DLD1 (cell line): ENCODE data around the gene SLC38A7.
"Not testable (repeated sequence)": the region's sequence is repeated elsewhere in the genome, so short reads cannot be mapped to it uniquely, and the experiment has no call there.

Experiments
- in situ Hi-C: cut with HindIII; loops from 2 replicates; pipeline ENCODE4 v1.10.0; 2017; ENCODE audit warnings: low sequenced_read_pairs

The SLC38A7 gene

DNA sequence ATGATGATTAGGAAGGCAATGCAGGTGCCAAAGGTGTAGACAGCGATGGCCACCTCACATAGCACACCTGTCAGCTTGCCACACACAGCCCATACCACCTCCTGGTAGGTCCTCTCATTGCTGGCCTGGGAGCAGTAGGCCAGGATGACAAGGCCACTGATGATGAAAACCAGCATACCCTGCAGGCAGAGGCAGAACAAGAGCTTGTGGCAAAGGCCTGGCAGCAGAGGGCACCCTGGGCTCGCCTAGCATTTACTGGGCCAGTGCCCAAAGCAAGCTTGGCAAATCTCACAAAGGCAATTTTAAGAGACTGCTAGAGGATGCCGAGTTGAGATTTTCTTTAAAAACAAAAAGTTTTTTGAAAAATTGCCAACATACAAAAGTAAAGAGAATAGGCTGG is 5.9 kb downstream of the SLC38A7 start:
- in situ Hi-C loops, result no loop called here

DNA sequence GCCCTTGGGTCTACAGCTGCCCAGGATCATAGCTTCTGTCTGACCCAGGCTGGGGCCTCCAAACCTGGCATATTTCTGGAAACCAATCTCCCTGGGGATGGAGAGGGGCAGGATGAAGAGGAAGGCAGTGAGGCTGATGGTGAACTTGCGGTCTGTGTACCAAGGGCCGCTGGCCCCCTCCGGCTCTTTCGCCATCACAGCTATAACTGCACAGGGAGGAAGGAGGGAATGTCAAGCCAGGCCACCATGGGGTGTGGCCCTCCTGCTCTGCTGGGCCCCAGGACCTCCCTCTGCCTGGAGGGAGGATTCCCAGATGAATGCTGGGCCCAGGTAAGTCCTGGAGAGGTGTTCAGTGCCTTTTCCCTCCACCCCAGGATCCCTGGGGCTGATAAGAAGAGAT is 6.3 kb downstream of the SLC38A7 start:
- in situ Hi-C loops, result no loop called here

DNA sequence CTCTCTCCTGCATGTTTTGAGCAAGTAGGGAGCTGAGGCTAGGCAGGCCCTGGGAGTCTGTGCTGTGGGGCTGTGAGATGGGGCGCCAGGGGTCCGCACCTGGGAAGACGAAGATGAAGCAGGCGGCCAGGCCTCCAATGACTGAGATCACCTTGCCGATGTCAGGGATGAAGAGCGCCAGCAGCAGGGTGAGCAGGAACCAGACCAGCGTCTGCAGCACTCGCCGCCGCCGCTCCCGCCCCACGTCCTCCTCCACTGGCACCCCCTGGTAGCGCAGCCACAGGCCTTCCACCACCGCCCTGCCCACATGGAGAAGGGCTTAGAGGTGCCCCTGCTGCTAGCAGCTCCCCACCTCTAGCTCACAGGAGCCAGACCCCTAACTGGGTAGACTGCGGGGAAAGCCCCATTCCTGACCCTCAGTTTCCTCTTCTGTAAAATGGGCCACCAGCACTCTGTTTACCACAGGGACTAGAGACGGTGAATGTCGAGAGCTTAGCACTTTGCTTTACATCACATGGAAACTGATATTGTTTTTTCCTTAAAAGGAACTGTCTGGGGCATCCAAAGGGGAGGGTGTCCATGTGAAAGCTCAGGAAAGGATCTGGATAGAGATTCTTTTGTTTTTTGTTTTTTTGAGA is 13.5 kb downstream of the SLC38A7 start:
- in situ Hi-C loops, result no loop called here

DNA sequence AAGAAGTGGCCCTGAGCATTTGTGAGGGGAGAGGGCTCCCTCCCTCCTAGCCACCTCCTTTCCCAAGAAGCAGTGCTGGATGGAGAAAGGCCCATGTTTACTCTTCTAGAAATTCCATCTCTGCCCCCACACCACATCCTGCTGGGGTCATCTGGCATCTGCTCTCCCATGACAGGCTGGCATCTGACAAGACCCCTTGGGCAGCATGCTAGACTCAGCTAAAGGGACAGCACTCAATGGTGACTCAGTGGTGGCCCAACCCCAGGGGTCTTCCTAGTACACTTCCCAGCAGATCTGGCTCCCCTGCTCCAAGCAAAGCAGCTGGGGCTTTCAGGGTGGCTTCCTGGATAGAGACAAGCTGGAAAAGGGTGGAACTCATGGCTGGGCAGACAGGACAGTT is 14.4 kb downstream of the SLC38A7 start:
- in situ Hi-C loops, result no loop called here

DNA sequence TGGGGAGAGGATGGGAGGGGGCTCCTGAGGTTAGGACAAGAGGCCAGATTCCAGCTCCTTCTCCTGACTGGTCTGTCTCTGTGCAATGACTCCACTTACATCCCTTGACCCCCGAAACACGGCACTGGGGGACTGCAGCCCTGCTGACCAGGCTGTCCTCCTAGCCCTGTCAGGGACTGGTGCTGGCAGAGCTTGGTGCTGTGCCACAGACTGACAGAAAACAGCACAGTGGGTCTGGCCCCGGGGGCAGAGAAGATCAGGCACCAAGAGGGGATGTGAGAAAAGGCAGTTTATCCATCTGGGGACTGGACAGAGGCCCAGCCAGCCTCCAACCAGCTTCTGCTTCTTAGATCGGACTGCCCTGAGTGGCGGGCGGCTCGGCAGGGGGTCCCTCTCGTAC is 19.4 kb downstream of the SLC38A7 start:
- in situ Hi-C loops, result no loop called here

DNA sequence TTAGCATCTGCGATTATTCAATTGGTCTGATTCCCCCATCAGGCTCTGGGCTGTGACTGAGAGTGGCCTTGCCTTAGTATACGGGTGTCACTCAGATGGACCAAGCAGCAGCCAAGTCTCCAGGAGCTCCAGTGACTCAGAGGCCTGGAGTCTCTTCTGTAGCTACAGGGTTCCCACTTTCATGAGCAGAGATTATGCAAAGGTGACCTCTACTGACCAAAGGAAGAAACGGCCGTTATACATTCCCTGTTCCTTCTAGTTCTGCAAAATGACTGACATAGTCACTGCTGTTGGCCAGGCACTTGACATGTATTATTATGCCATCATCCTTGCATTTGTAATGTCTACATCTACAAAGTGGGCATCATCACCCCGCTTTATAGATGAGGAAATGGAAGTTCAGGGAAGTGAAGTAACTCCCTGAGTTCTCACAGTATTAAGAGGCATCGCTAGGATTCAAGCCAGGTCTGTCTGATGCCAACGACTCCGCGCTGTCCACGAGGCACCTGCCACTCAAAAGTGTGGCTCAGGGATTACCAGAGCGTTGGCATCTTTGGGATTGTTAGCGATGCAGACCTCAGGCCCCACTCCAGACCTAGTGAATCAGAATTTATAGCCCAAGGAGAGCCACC is 23.3 kb downstream of the SLC38A7 start:
- in situ Hi-C loops, result no loop called here

DNA sequence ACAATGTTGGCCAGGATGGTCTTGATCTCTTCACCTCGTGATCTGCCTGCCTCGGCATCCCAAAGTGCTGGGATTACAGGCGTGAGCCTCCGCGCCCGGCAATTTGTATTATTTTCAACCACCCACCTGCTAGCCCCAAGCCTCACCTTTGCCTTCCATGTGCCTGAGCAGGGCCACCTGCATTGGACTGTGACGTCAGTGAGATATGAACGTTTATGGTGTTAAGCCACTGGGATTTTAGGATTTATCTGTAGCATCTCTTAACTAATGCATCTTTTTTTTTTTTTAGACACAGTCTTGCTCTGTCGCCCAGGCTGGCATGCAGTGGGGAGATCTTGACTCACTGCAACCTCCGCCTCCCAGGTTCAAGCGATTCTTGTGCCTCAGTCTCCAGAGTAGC is 24.7 kb downstream of the SLC38A7 start:
- in situ Hi-C loops, result not testable (repeated sequence)

DNA sequence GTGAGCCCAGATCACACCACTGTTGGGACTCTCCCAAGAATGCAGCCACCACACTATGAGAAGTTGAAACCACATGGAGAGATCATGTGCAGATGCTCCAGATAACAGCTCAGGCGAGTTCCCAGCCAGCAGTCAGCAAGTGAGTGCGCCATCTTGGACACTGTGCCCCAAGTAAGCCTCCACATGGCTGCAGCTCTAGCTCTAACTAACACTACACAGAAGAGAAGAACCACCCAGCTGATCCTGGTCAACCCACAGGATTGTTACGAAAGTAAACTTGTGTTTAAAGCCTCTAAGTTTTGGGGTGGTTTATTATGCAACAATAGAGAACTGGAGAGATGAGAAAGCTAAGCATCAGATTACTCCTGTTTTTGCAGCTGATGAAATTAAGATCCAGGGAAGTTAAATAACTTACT is 25.8 kb downstream of the SLC38A7 start:
- in situ Hi-C loops, result no loop called here

DNA sequence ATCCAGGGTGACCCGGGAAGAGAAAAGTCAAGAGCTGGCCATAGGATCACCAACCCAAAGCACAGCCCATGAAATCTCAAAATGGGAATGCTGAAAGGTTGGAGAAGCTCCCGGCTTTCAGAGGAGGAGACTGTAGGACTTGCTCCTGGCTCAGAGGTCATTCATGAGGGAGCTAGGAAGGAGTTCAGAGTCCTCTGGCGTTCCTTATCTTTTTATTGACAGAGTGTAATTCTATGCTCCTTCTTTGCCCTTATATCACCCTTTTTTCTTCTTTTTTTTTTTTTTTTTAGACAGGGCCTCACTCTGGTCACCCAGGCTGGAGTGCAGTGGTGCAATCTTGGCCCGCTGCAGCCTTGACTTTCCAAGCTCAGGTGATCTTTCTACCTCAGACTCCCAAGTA is 27.7 kb downstream of the SLC38A7 start:
- in situ Hi-C loops, result no loop called here

DNA sequence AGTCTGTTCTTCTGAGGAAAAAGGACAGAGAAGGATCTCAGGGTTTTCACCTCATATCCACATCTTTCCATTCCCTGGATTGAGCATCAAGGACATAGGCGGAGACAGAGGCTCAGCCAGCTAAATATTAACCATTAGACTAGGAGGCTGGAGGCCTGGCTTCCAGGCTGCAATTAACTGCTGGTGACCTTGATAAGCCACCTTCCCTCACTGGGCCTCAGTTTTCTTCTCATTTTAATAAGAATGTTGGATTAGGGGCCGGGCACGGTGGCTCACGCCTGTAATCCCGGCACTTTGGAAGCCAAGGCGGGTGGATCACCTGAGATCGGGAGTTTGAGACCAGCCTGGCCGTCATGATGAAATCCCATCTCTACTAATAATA is 29.4 kb downstream of the SLC38A7 start:
- in situ Hi-C loops, result no loop called here

DNA sequence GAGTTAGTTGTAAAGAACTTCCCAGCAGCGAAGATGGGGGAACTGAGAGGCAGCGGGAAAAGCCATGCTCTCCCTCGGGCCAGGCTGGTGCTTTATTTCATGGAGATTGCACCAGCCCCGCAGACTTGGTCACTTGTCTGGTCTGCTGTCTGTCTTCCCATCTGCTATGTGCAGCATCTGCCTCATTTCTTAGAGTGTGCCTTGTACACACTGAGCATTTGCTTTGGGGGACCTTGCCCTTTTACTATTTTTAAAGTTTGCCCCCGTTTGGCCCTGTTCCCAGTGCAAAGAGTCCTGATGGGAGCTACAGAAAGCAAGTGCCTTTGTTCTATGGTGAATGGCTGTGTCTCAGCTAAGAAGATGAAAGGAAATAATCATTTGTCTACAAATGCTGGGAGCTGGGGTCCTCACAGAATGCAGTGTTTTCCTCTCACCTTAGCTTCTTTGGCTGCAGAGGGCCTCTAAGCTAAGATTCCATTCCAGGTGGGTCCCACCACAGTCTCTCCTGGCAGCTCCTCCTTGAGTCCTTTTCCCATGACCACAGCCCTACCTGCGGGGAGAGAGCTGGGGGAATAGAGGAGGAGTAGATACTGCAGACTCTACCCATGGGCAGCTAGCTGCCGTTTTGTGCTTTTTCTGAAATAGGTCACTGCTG is 29.9 kb downstream of the SLC38A7 start:
- in situ Hi-C loops, result no loop called here

DNA sequence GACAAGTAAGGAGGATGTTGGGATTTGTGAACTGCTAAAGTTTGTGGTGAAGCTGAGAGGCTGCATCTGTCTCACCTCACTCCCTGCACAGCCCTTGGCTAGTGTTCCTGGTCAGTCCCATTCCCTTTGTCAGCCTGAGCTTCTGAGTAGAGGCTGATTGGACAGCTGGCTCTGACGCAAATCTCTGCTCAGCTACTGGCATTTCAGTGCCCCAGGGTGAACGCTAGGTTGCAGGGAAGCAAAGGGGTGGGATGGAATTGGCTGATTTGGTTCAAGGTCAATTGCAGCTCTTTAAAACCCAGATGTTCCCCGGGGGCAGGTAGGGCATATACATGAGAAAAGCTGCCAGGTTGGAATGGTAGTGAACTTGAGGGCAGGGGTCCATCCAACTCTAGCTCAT is 31.8 kb downstream of the SLC38A7 start:
- in situ Hi-C loops, result no loop called here

DNA sequence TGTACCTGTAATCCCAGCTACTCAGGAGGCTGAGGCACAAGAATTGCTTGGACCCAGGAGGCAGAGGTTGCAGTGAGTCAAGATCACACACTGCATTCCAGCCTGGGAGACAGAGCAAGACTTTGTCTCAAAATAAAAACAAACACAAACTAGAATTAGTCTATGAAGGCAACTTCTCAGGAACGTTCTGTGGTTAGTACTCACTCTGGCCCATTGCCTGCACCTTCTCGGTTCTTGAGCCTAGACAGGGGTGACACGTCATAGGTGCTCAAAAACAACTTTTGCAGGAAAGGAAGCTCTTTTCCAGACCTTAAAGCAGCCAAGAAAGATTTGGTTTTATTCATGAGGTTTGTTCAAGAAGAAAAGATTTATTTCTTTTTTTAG is 32.6 kb downstream of the SLC38A7 start:
- in situ Hi-C loops, result no loop called here

DNA sequence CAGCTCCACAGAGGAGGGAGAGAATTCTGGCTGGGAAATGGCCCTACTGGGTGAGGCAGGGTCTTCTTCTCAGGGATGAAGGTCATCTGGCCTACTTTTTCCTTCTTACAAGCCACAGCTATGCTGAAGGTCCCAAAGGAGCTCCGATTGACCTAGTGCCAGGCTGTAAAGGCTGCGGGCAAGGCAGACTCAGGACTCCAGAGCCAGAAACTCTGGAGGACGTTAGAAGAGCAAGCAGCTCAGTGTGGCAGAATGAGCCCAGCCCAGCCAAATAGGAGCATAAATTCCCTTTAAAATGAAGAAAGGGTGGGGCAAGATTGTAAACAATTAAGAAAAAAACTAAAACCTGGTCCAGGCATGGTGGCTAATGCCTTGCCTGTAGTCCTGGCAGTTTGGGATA is 34.9 kb downstream of the SLC38A7 start:
- in situ Hi-C loops, result no loop called here

DNA sequence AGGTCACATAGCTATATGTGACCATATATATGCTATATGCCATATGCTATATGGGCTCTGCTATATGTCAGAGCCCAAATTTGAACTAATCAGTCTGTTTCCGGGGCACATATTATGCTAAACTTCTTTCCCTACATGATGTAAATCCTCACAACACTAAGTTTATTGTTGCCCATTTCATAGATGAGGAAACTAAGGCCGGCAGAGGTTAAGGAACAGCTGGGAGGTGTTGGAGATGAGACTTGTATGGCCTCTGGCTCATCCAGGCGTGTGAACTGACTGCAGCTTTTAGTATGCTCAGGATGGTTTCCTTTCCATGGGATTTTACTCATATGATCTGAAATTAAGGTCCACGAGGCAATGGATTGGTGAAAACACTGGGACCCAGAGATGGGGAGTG is 37.5 kb downstream of the SLC38A7 start:
- in situ Hi-C loops, result no loop called here

DNA sequence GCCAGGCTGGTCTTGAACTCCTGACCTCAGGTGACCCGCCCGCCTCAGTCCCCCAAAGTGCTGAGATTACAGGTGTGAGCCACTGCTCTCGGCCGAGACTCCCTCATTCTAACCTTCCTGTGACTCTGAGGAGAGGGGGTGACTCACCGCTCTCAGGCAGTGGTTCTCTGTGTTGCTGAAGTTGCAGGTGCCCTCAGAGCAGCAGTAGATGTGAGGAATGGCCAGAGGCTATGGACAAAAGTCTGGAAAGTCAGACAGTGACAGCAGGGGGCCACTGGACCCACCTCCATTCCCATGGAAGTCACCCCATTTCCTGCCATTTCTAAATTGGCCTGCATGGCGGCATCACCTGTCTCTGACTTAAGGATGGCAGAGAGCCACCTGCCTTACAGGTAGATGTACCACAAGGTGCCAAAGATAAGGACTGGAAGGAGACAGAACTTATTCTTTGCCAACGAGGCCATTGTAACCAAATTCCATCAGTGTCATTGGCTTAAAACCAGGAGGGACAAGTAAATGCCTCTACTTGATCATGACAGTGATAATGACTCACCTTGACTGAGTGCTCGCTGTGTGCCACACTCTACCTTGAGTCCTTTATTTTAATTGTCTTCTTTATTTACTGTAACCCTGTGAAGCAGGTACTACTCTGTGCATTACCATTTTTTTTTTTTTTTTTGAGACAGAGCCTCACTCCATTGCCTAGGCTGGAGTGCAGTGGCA is 39.6 kb downstream of the SLC38A7 start:
- in situ Hi-C loops, result no loop called here

DNA sequence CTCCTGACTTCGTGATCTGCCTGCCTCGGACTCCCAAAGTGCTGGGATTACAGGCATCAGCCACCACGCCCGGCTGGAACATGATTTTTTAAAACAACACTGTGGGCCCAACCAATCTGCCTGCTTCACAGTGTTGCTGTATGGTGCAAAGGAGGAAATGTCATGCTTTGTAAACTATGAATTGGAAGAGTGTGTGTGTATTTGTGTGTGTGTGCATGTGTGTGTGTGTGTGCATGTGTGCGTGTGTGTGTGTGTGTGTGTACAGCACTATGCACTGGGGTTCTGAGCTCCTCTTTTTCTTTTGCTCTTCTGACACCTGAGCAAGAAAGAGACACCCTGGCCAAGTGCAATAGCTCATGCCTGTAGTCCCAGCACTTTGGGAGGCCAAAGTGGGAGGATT is 40.5 kb downstream of the SLC38A7 start:
- in situ Hi-C loops, result no loop called here

DNA sequence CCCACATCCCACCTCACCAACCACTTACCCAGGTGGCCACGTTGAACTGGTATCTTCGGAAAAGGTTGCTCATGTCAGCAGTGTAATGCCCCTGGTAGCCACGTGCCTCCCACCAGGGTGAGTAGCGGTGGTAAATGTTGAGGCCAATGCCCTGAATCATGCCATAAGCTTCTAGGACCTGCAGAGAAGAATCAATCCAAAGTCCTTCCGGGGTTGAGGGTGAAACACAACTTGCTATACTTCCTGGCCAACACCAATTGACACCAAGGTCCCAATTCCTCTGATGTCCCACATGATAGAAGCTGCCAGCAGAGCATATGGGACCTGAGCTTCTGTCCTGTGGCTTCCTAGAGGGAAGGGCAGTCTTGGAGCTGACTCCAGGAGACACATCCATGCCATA is 43.6 kb downstream of the SLC38A7 start:
- in situ Hi-C loops, result no loop called here

DNA sequence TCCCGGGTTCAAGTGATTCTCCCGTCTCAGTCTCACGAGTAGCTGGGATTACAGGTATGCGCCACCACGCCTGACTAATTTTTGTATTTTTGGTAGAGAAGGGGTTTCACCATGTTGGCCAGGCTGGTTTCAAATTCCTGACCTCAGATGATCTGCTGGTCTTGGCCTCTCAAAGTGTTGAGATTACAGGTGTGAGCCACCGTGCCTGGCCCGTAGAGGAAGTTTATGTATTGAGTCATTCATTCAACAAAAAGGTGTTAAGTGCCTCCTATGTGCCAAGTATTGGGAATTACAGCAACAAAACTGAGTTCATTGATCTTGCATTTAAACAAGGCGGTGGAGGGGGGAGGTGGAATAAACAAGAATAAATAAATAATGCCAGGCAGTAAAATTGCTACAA is 44.7 kb downstream of the SLC38A7 start:
- in situ Hi-C loops, result no loop called here

DNA sequence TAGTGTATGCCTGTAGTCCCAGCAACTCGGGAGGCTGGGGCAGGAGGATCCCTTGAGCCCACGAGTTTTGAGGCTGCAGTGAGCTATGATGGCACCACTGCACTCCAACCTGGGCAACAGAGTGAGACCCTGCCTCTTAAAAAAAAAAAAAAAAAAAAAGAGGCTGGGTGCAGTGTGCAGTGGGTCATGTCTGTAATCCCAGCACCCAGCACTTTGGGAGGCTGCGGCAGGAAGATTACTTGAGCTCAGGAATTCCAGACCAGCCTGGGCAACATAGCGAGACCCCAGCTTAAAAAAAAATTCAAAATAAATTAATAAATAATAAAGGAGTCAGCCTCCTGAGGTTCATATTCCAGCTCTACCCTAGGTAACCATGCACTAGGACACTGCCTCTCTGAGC is 45.3 kb downstream of the SLC38A7 start:
- in situ Hi-C loops, result no loop called here

DNA sequence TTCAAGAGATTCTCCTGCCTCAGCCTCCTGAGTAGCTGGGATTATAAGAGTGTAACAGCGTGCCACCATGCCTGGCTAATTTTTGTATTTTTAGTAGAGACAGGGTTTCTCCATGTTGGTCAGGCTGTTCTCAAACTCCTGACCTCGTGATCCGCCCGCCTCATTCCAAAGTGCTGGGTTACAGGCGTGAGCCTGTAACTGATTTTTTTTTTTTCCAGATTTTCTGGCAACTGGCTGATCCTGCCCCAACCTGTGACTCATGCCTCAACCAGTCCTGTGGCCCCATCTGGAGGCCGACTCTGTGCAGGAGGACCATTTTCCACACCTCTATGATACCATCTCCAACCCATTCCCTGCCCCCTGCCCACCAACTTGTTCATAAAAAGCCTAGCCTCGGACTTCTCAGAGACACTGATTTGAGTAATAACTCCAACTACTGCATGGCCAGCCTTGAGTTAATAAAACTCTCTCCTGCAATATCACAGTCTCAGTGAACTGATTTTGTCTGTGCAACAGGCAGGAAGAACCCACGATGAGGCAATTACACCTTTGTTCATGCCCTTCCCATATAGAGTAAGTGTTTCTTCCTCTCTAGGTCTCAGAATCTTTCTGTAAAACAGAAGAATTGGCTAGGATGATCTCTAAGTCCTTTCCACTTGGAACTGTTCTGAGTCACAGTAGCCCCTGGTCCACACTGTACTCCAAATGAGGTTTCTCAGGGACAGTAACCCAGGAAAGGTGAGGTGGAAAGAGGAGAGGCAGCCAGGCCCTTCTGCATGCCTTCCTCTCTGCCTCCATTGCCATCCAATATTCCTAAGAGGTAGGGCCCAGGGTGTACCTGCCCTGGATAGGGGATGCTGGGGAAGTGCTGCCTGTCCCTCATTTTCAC is 46.2 kb downstream of the SLC38A7 start:
- in situ Hi-C loops, result no loop called here
